Thoracic aorta (tissue), 2 donors: ENCODE results near the gene NIPA2. TPM values are rescaled to one million over a fixed set of nuclear protein-coding genes. Genes with fewer than 3 reads are reported as not detected.

ENCODE experiments used
- ATAC-seq: fragments of 150-250 bp; one replicate; pipeline ENCODE4 v1.8.0; 2017; ENCODE audit warnings: low read depth; ENCODE audit not compliant: insufficient number of reproducible peaks, low FRiP score
- DNase-seq: peaks from one replicate; pipeline ENCODE4 v3.0.0-alpha.2; 2020; ENCODE audit warnings: low spot score
- H3K27ac ChIP-seq, 2 donors: fragments of 200-600 bp; sonication (generic); 1 replicate in 1 of 2; 2 replicates in 1 of 2; pipeline ENCODE4 v1.5.1; 2016; ENCODE audit warnings: mild to moderate bottlenecking in 2 of 2, moderate library complexity in 2 of 2
- H3K27me3 ChIP-seq: fragments of 200-600 bp; sonication (generic); replicated peaks from 2 replicates; pipeline ENCODE4 v1.6.0; 2016; ENCODE audit warnings: mild to moderate bottlenecking; ENCODE audit not compliant: insufficient read depth
- H3K36me3 ChIP-seq: fragments of 200-600 bp; sonication (generic); one replicate; pipeline ENCODE4 v1.5.1; 2016
- H3K4me1 ChIP-seq, 2 donors: fragments of 200-600 bp; sonication (generic); 1 replicate in 1 of 2; 2 replicates in 1 of 2; pipeline versions ENCODE4 v1.5.1 to v1.6.0; 2016; ENCODE audit warnings: low read depth in 2 of 2, mild to moderate bottlenecking in 1 of 2; ENCODE audit not compliant: control insufficient read depth in 1 of 2
- H3K4me3 ChIP-seq: fragments of 200-600 bp; sonication (generic); 2 replicates; pipeline ENCODE4 v1.5.1; 2016; ENCODE audit warnings: mild to moderate bottlenecking
- H3K9me3 ChIP-seq: fragments of 200-600 bp; sonication (generic); 2 replicates; pipeline ENCODE4 v1.5.1; 2016
- total RNA-seq, 2 donors: library from RNA; depleted of rRNA; stranded (reverse); fragments of >200 nt; gene quantifications; one replicate each; pipeline versions ENCODE4 v1.1.0 to v1.2.3, GENCODE V29; 2016
- TF ChIP-seq, protein P1 (sequence below): fragments of 200-600 bp; sonication (generic); IDR thresholded peaks from one replicate; pipeline ENCODE4 v1.5.1; 2019; ENCODE audit warnings: antibody characterized with exemption

The NIPA2 gene
- total RNA-seq, 2 donors from 2014 or later: 40.5 to 42.1 TPM

- ATAC-seq: no peak
- no peak overlapping the region for H3K27ac ChIP-seq
- H3K9me3 ChIP-seq: no peaks in the 10 kb centered on the region
- TF ChIP-seq, protein P1, sequence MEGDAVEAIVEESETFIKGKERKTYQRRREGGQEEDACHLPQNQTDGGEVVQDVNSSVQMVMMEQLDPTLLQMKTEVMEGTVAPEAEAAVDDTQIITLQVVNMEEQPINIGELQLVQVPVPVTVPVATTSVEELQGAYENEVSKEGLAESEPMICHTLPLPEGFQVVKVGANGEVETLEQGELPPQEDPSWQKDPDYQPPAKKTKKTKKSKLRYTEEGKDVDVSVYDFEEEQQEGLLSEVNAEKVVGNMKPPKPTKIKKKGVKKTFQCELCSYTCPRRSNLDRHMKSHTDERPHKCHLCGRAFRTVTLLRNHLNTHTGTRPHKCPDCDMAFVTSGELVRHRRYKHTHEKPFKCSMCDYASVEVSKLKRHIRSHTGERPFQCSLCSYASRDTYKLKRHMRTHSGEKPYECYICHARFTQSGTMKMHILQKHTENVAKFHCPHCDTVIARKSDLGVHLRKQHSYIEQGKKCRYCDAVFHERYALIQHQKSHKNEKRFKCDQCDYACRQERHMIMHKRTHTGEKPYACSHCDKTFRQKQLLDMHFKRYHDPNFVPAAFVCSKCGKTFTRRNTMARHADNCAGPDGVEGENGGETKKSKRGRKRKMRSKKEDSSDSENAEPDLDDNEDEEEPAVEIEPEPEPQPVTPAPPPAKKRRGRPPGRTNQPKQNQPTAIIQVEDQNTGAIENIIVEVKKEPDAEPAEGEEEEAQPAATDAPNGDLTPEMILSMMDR: no peak
- peaks cover 0 to 6% of the 10 kb centered on the region in 2 donors for H3K4me1 ChIP-seq
- peaks cover 61% of the 10 kb centered on the region for H3K36me3 ChIP-seq
- DNase-seq: no peak
- H3K27me3 ChIP-seq: no peaks in the 10 kb centered on the region
- H3K4me3 ChIP-seq: no peak overlapping the region
These were observed 32.4 kb downstream of the NIPA2 start for GRCh38 chr15:22870865-22871264.

- peaks cover 62% of the 10 kb centered on the region for H3K36me3 ChIP-seq
- no peak for ATAC-seq
These were observed 33.1 kb downstream of the NIPA2 start for GRCh38 chr15:22871481-22872086.

DNA sequence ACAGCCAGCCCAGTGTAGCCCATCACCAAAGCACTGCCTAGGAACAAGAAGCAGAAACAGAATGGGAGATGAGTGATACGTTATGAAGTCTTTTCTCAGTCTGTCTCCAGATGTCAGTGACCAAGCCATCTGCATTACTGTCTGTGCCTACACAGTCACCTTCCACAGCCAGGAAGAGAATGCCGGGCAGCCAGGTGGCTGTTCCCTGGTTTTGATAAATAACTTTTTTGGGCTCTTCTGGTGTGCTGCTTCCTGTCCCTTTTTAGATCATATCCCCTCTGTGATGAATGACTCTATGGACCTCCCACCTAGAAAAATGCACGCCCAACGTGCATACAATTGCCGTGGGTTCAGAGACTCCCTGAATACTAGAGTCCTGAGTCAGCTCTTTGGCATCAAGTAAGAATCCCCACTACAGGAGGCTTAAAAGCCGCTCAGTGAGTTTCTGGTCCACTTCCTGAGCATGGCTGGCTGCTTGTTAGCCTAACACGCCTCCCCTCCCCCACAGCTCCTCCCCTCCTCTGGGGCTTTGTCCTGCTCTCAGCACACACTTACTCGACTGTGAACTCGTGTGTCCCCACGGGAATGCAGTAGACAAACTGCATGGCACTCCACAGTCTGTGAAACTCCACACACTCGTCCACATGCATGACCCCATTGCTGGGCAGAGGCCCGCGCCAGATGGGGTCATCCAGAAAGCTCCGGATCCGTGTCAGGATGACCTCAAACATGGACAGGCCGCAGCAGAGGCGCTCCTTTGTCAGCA, 34.7 kb downstream of the NIPA2 start:
- peaks cover 0 to 6% of the 10 kb centered on the region in 2 donors for H3K4me1 ChIP-seq
- H3K27ac ChIP-seq: no peak overlapping the region
- ATAC-seq: no peak
- TF ChIP-seq, protein P1: no peak
- DNase-seq: no peak
- H3K36me3 ChIP-seq: peaks cover 68% of the 10 kb centered on the region
- H3K9me3 ChIP-seq: no peaks in the 10 kb centered on the region
- H3K4me3 ChIP-seq: no peak overlapping the region
- no peaks in the 10 kb centered on the region for H3K27me3 ChIP-seq

More at GRCh38 chr15:22871481-22872086, 33.1 kb downstream of the NIPA2 start:
- Histone ChIP-seq H3K4me1 (peaks cover 0 to 6% of the 10 kb centered on the region in 2 donors), H3K27me3 (no peaks in the 10 kb centered on the region), H3K9me3 (no peaks in the 10 kb centered on the region), H3K4me3 (no peak overlapping the region), H3K27ac (no peak overlapping the region)
- no peak for DNase-seq
- TF ChIP-seq, protein P1: no peak

GRCh38 chr15:22873841-22874240, 35.4 kb downstream of the NIPA2 start:
- Histone ChIP-seq H3K27me3 (no peaks in the 10 kb centered on the region), H3K36me3 (peaks cover 65% of the 10 kb centered on the region), H3K4me3 (no peak overlapping the region), H3K27ac (no peak overlapping the region), H3K4me1 (peaks cover 0 to 3% of the 10 kb centered on the region in 2 donors), H3K9me3 (no peaks in the 10 kb centered on the region)
- TF ChIP-seq, protein P1: no peak
- no peak for DNase-seq
- no peak for ATAC-seq

- TF ChIP-seq, protein P1: no peak
- Histone ChIP-seq H3K9me3 (no peaks in the 10 kb centered on the region), H3K27me3 (no peaks in the 10 kb centered on the region), H3K4me1 (no peaks in the 10 kb centered on the region), H3K4me3 (no peak overlapping the region), H3K27ac (no peak overlapping the region), H3K36me3 (peaks cover 61% of the 10 kb centered on the region)
- ATAC-seq (no peak), DNase-seq (no peak)
These were observed 35.8 kb downstream of the NIPA2 start for GRCh38 chr15:22874256-22874655.
